Erythroblast (primary cell): ENCODE data around the gene OPA1.

Experiments used
- GATA1 ChIP-seq: IDR thresholded peaks from 2 replicates; pipeline ENCODE4 v1.6.1; 2011; ENCODE audit warnings: low read depth, mild to moderate bottlenecking, control low read depth, low read length, moderate library complexity
- POLR2A ChIP-seq: IDR thresholded peaks from 2 replicates; pipeline ENCODE4 v1.6.1; 2011; ENCODE audit warnings: mild to moderate bottlenecking, low read length

DNA sequence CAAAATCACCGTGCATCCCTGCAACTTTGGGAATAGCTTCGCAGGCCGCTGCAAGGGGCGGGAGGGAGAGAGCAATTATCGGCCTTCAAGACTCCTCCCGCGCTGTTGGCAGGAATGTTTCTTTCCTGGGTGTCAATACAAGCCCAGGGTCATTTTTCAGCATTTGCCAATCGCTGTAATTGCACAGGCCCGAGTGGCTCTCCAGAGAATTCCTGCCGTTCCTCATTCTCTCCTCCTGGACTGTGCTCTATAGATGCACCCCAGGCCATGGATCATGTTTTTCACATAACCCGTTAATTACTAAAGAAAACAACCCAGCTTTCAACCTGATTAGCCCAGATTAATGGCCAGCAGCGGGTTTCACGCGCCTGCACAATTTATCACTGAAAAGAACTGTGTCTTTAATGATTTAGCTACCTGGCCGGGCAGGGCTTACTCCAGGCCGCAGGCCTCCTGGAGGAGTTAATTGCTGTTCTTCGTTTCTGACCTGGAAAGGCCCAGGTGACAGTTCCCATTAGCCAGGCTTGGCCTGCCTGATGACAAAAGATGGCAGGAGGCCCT lies 144.3 kb downstream of the OPA1 start:
- TF ChIP-seq POLR2A (no peak), GATA1 (no peak)
